ENCODE results near the gene PPP2R3A. TPM values are rescaled to one million over a fixed set of nuclear protein-coding genes. Genes with fewer than 3 reads are reported as not detected.

The PPP2R3A gene
- total RNA-seq, 4 donors from 2014 or later, result 34.7 to 73.4 (median 38.8) TPM

DNA sequence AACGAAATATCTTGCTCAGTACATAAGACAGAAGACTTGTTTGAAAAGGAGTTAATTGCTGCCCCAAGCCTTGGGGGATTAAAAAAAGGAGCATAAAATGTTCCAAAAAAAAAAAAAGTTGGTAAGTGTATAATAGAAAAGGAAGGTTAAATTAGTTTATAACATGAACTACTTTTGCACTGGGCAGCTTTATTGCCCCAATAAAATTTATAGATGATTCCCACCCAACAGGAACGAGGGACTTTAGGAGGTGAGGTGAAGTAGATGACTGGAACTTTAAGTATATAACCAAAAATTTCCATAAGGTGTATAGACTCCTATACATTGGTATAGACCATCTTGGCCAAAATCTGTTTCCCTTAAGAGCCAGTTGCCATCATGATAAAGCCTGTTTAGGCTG, 14.8 kb downstream of the PPP2R3A start:
- DNase-seq, result no peak
- Histone ChIP-seq H3K9me3 (no peaks in the 10 kb centered on the region), H3K27ac (peak overlapping the region in 3 of 4 donors; percentile 43 to 61 (median 60)), H3K27me3 (no peaks in the 10 kb centered on the region), H3K36me3 (no peaks in the 10 kb centered on the region), H3K4me1 (peaks cover 11 to 50% (median 32%) of the 10 kb centered on the region in 4 donors), H3K4me3 (no peak overlapping the region)
- TF ChIP-seq EP300 (IDR thresholded peaks at IDR 0.05; ENCODE audit: low read depth) (no peak), POLR2A (IDR thresholded peaks at IDR 0.05) (no peak), POLR2AphosphoS5 (IDR thresholded peaks at IDR 0.05) (no peak)
- TF ChIP-seq, protein P1, sequence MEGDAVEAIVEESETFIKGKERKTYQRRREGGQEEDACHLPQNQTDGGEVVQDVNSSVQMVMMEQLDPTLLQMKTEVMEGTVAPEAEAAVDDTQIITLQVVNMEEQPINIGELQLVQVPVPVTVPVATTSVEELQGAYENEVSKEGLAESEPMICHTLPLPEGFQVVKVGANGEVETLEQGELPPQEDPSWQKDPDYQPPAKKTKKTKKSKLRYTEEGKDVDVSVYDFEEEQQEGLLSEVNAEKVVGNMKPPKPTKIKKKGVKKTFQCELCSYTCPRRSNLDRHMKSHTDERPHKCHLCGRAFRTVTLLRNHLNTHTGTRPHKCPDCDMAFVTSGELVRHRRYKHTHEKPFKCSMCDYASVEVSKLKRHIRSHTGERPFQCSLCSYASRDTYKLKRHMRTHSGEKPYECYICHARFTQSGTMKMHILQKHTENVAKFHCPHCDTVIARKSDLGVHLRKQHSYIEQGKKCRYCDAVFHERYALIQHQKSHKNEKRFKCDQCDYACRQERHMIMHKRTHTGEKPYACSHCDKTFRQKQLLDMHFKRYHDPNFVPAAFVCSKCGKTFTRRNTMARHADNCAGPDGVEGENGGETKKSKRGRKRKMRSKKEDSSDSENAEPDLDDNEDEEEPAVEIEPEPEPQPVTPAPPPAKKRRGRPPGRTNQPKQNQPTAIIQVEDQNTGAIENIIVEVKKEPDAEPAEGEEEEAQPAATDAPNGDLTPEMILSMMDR (IDR thresholded peaks at IDR 0.05), result no peak
- in situ Hi-C loops (cut with MboI; ENCODE audit: low pct_ligation_motif_present in 1 of 4, low pct_unique_long_range_greater_than_20kb in 1 of 4, low sequenced_read_pairs in 3 of 4) (no loop called here), intact Hi-C loops (cut with DNase I; ENCODE audit: low total_unique reads) (no loop called here)
- 35 to 36% methylated on average over 1 to 2 of the region's 2 CpGs for WGBS, 2 donors (ENCODE audit: low coverage in 1 of 2)

DNA sequence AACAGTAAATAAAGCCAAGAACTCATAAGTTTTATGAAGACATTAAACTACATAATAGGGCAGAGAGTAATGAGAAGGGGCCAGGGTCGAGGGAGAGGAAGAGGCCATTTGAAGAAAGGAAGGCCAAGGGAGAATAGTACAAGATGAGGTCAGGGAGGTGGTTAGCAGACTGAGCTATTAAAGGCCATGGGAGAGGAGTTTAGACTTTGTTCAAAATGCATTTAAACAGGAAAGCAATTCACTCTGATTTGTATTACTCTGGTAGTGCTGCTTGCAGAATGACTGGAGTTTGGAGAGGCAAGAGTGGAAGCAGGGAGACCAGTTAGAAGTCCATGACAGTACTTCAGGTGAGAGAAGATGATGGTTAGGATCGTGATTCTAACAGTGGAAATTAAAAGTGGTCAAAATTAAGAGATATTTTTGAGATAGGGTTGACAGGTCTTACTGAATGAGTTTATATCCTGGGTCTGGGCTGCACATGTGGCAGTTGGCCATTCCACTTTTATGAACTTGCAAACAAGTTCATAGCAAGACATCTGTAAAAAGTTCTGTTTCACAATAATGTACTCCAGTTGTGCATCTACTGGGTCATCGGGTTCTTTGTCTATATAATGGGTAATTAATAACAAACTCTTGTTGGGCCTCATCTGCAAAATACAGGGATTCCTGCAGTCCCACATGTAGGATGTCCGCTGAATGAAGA, 16.3 kb downstream of the PPP2R3A start:
- intact Hi-C loops (cut with DNase I; ENCODE audit: low total_unique reads), result no loop called here

DNA sequence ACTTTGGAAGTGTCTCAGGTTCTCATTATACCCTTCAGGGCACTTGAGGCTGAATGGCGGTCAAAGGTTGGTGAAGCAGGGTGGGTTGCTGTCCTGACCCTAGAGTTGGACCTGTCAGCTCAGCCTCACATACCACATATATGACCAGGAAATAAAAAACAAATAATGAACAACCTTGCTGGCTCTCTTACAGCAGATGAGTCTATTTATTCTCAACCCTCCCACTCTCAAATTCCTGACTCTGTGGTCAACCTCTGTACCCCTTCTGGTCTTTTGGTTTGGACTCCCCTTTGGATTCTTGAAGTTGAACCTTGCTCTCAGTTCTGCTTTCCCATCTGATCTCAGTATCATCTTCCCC, 16.9 kb downstream of the PPP2R3A start:
- H3K27ac ChIP-seq, result peak overlapping the region; percentile 13 to 61 (median 52)
- no peak overlapping the region for H3K4me3 ChIP-seq
- no peaks in the 10 kb centered on the region for H3K9me3 ChIP-seq
- H3K36me3 ChIP-seq, result no peaks in the 10 kb centered on the region
- 88% methylated on average over 1 of the region's 1 CpG; no CpG with 5 or more reads in 1 of the 2 donors for WGBS, 2 donors (ENCODE audit: low coverage in 1 of 2)
- TF ChIP-seq POLR2A (IDR thresholded peaks at IDR 0.05) (no peak), EP300 (IDR thresholded peaks at IDR 0.05; ENCODE audit: low read depth) (no peak), POLR2AphosphoS5 (IDR thresholded peaks at IDR 0.05) (no peak)
- TF ChIP-seq, protein P1 (IDR thresholded peaks at IDR 0.05), result no peak
- DNase-seq, result no peak
- in situ Hi-C loops (cut with MboI; ENCODE audit: low pct_ligation_motif_present in 1 of 4, low pct_unique_long_range_greater_than_20kb in 1 of 4, low sequenced_read_pairs in 3 of 4), result no loop called here
- intact Hi-C loops (cut with DNase I; ENCODE audit: low total_unique reads), result no loop called here
- H3K4me1 ChIP-seq, result peaks cover 11 to 63% (median 32%) of the 10 kb centered on the region in 4 donors
- H3K27me3 ChIP-seq, result no peaks in the 10 kb centered on the region

More for the DNA sequence above, 16.3 kb downstream of the PPP2R3A start:
- no peaks in the 10 kb centered on the region for H3K36me3 ChIP-seq
- peaks cover 11 to 63% (median 32%) of the 10 kb centered on the region in 4 donors for H3K4me1 ChIP-seq
- 56 to 67% methylated on average over 1 to 4 of the region's 4 CpGs for WGBS, 2 donors (ENCODE audit: low coverage in 1 of 2)
- no peak for TF ChIP-seq POLR2A (IDR thresholded peaks at IDR 0.05)
- TF ChIP-seq POLR2AphosphoS5 (IDR thresholded peaks at IDR 0.05), result no peak
- TF ChIP-seq, protein P1 (IDR thresholded peaks at IDR 0.05), result no peak
- no peak for TF ChIP-seq EP300 (IDR thresholded peaks at IDR 0.05; ENCODE audit: low read depth)
- no peak overlapping the region for H3K4me3 ChIP-seq
- H3K9me3 ChIP-seq, result no peaks in the 10 kb centered on the region
- in situ Hi-C loops (cut with MboI; ENCODE audit: low pct_ligation_motif_present in 1 of 4, low pct_unique_long_range_greater_than_20kb in 1 of 4, low sequenced_read_pairs in 3 of 4), result no loop called here
- H3K27me3 ChIP-seq, result no peaks in the 10 kb centered on the region
- H3K27ac ChIP-seq, result peak overlapping the region; percentile 13 to 61 (median 52)
- no peak for DNase-seq

DNA sequence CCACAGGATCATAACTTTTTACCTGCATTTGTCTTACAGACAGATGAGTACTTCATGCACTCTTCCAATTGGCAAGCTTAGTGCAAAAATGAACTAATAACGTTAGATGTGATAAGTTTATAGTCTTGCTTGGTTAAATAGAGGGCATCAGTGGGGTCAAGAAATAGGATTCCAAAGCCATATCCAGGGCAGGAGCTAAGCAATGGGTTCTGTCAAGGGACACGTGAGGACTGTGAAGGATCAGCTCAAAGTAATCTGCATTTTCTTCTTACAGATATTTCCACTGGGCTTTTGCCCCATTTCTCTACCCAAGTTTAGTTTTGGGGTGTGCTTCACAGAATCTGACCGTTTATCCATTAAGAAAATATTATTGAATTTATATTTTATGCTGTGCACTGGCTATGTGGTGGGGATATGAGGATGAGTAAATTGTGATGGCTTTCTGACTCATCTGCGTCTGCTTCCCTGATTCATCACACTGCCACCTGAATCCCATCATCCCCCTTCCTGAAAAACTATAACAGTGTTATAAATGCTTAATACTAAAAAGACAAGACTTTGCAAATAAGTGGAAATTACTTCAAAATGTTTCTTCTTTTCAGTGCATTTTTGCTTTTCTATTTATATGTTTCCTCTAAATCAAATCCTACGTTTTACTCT, 17.5 kb downstream of the PPP2R3A start:
- Histone ChIP-seq H3K4me3 (no peak overlapping the region), H3K27ac (peak overlapping the region; percentile 13 to 61 (median 52)), H3K4me1 (peaks cover 11 to 66% (median 32%) of the 10 kb centered on the region in 4 donors), H3K27me3 (no peaks in the 10 kb centered on the region), H3K9me3 (no peaks in the 10 kb centered on the region), H3K36me3 (no peaks in the 10 kb centered on the region)
- TF ChIP-seq EP300 (IDR thresholded peaks at IDR 0.05; ENCODE audit: low read depth) (no peak), POLR2A (IDR thresholded peaks at IDR 0.05) (no peak), POLR2AphosphoS5 (IDR thresholded peaks at IDR 0.05) (no peak)
- TF ChIP-seq, protein P1 (IDR thresholded peaks at IDR 0.05), result no peak
- WGBS, 2 donors (ENCODE audit: low coverage in 1 of 2), result 75 to 78% methylated on average over 3 to 5 of the region's 5 CpGs
- intact Hi-C loops (cut with DNase I; ENCODE audit: low total_unique reads) (no loop called here), in situ Hi-C loops (cut with MboI; ENCODE audit: low pct_ligation_motif_present in 1 of 4, low pct_unique_long_range_greater_than_20kb in 1 of 4, low sequenced_read_pairs in 3 of 4) (no loop called here)
- DNase-seq, result no peak

Data from transverse colon (tissue), 4 donors.